Hair follicular keratinocyte (primary cell): ENCODE results near the gene OPN1MW. TPM values are rescaled to one million over a fixed set of nuclear protein-coding genes. Genes with fewer than 3 reads are reported as not detected.

ENCODE experiments used
- total RNA-seq: library from RNA; depleted of rRNA; stranded (reverse); fragments of >200 nt; gene quantifications from 2 replicates; pipeline ENCODE4 v1.2.3, GENCODE V29; 2015

OPN1MW gene
- not detected in 2 replicates for total RNA-seq

GRCh38 chrX:154182296-154182695 is at the start of gene OPN1MW:
TSS of gene OPN1MW (plus strand) at chrX:154182596. CDS start at chrX:154182678, 82 bp downstream.

GRCh38 chrX:154144010-154144409 is 38.4 kb upstream of the OPN1MW start, which contains the start of gene OPN1LW:
TSS of gene OPN1LW (plus strand) at chrX:154144243. CDS start at chrX:154144284, 41 bp downstream.

GRCh38 chrX:154219456-154219855 is 37.1 kb downstream of the OPN1MW start, which contains the start of gene OPN1MW2:
TSS of gene OPN1MW2 (plus strand) at chrX:154219756. CDS start at chrX:154219816, 60 bp downstream.

Other genes with a start within 250 kb of the OPN1MW start
- gene NAA10, start 247.6 kb upstream of the OPN1MW start, total RNA-seq: 138 and 185 TPM in 2 replicates
- not detected in 2 replicates for gene RENBP, start 238.0 kb upstream of the OPN1MW start, total RNA-seq
- gene HCFC1, start 210.8 kb upstream of the OPN1MW start, total RNA-seq: 31.3 and 38.8 TPM in 2 replicates
- 10.3 and 12.0 TPM in 2 replicates for gene TMEM187, start 209.8 kb upstream of the OPN1MW start, total RNA-seq
- gene IRAK1, start 162.7 kb upstream of the OPN1MW start, total RNA-seq: 136 and 159 TPM in 2 replicates
- gene MECP2, start 84.9 kb upstream of the OPN1MW start, total RNA-seq: 23.4 and 23.6 TPM in 2 replicates
- gene OPN1LW, start 38.4 kb upstream of the OPN1MW start, total RNA-seq: not detected in 2 replicates
- gene OPN1MW2, start 37.2 kb downstream of the OPN1MW start, total RNA-seq: not detected in 2 replicates
- not detected in 2 replicates for gene OPN1MW3, start 75.0 kb downstream of the OPN1MW start, total RNA-seq
- not detected in 2 replicates for gene TEX28, start 112.5 kb downstream of the OPN1MW start, total RNA-seq
- not detected in 2 replicates for gene TKTL1, start 113.2 kb downstream of the OPN1MW start, total RNA-seq
- gene FLNA, start 192.0 kb downstream of the OPN1MW start, total RNA-seq: 1,383 and 1,552 TPM in 2 replicates
- gene EMD, start 196.7 kb downstream of the OPN1MW start, total RNA-seq: 62.3 and 71.4 TPM in 2 replicates
- gene RPL10, start 215.8 kb downstream of the OPN1MW start, total RNA-seq: 7,010 and 8,148 TPM in 2 replicates
- 19.0 and 28.1 TPM in 2 replicates for gene DNASE1L1, start 226.7 kb downstream of the OPN1MW start, total RNA-seq
- 33.0 and 41.3 TPM in 2 replicates for gene TAFAZZIN, start 228.9 kb downstream of the OPN1MW start, total RNA-seq
- 23.0 and 31.1 TPM in 2 replicates for gene ATP6AP1, start 246.1 kb downstream of the OPN1MW start, total RNA-seq